Measurements from ENCODE around the gene HARS2. TPM values are rescaled to one million over a fixed set of nuclear protein-coding genes. Genes with fewer than 3 reads are reported as not detected.

HARS2 gene, protein sequence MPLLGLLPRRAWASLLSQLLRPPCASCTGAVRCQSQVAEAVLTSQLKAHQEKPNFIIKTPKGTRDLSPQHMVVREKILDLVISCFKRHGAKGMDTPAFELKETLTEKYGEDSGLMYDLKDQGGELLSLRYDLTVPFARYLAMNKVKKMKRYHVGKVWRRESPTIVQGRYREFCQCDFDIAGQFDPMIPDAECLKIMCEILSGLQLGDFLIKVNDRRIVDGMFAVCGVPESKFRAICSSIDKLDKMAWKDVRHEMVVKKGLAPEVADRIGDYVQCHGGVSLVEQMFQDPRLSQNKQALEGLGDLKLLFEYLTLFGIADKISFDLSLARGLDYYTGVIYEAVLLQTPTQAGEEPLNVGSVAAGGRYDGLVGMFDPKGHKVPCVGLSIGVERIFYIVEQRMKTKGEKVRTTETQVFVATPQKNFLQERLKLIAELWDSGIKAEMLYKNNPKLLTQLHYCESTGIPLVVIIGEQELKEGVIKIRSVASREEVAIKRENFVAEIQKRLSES
- 31.8 and 40.9 TPM in 2 replicates for total RNA-seq

GRCh38 chr5:140690941-140691924 lies at the start of gene HARS2, which contains the start of gene HARS1:
TSS of gene HARS2 (plus strand) at chr5:140691455. CDS start at chr5:140691649, 194 bp downstream.
TSS of gene HARS1 (minus strand) at chr5:140691370. CDS start at chr5:140691304, 66 bp downstream.

GRCh38 chr5:140664359-140665119 lies 26.7 kb upstream of the HARS2 start, which contains the start of gene WDR55:
TSS of gene WDR55 (plus strand) at chr5:140664904. CDS start at chr5:140664913, 9 bp downstream.

DNA sequence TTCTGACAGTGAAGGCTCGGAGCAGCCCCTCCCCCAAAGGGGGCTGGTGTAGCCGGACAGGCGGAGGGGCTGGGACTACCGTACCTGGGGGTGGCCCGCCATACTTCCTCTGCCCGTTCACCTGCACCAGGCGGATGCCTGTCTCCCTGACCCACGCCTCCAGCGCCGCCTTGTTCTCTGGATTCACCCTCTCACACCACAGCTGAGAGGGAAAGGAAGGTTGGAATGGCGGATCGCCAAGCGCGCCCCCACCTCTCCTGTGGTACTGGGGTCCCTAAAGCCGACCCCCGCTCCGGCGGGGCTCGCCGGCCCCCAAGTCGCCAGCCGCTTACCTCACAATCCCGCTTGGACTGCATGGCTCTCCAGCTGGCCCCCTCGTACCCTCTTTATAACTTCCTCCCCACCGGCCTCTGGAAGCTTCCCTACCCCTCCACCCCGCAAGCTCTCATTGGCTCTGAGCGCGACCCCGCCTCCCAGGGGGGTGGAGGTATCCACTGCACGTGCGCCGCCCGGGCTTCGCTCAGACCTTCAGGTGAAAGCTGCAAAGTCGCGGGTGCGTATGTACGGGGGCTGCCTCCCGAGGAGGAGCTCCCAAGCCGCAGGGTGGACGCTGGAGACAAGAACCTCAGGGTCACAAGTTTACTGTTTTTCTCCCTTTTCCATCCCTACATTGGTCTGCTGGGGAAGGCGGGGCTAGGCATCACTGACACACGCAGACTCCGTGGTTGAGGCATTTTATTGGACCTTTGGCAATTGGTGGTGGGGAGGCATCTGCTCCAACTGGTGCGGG lies 17.9 kb upstream of the HARS2 start, which contains the start of gene DND1:
Gene DND1, minus strand, starts transcription at position 390 of the 790 bp plus-strand sequence. Its CDS starts 34 bp downstream, at position 356.

GRCh38 chr5:140700177-140701144 lies 9.2 kb downstream of the HARS2 start, which contains the start of gene ZMAT2:
TSS of gene ZMAT2 (plus strand) at chr5:140700447. CDS start at chr5:140700461, 14 bp downstream.

Other genes with a start within 250 kb of the HARS2 start
- gene EIF4EBP3, start 143.8 kb upstream of the HARS2 start, total RNA-seq: 0.32 TPM in 1 of 2 replicates, not detected in the other
- gene SRA1, start 134.0 kb upstream of the HARS2 start, total RNA-seq: 25.2 and 31.5 TPM in 2 replicates
- 3.9 and 13.4 TPM in 2 replicates for gene APBB3, start 126.9 kb upstream of the HARS2 start, total RNA-seq
- 10.7 and 39.7 TPM in 2 replicates for gene SLC35A4, start 126.6 kb upstream of the HARS2 start, total RNA-seq
- gene CD14, start 58.3 kb upstream of the HARS2 start, total RNA-seq: 1.2 and 1.6 TPM in 2 replicates
- gene TMCO6, start 52.0 kb upstream of the HARS2 start, total RNA-seq: 13.4 and 18.2 TPM in 2 replicates
- gene NDUFA2, start 43.8 kb upstream of the HARS2 start, total RNA-seq: 44.2 and 53.6 TPM in 2 replicates
- gene IK, start 43.6 kb upstream of the HARS2 start, total RNA-seq: 98.4 and 109 TPM in 2 replicates
- gene WDR55, start 26.6 kb upstream of the HARS2 start, total RNA-seq: 29.9 and 31.8 TPM in 2 replicates
- gene DND1, start 17.9 kb upstream of the HARS2 start, total RNA-seq: 0.15 TPM in 1 of 2 replicates, not detected in the other
- 81.9 and 89.5 TPM in 2 replicates for gene HARS1, start 85 bp upstream of the HARS2 start, total RNA-seq
- 49.7 and 59.4 TPM in 2 replicates for gene ZMAT2, start 9.0 kb downstream of the HARS2 start, total RNA-seq
- gene PCDHA1, start 94.7 kb downstream of the HARS2 start, total RNA-seq: 0.32 TPM in 1 of 2 replicates, not detected in the other
- gene PCDHA2, start 103.4 kb downstream of the HARS2 start, total RNA-seq: 0.15 TPM in 1 of 2 replicates, not detected in the other
- gene PCDHA3, start 109.6 kb downstream of the HARS2 start, total RNA-seq: under 0.01 and 0.32 TPM in 2 replicates
- gene PCDHA4, start 115.6 kb downstream of the HARS2 start, total RNA-seq: 0.32 and 0.61 TPM in 2 replicates
- gene PCDHA5, start 130.2 kb downstream of the HARS2 start, total RNA-seq: not detected in 2 replicates
- under 0.01 and 0.15 TPM in 2 replicates for gene PCDHA6, start 136.5 kb downstream of the HARS2 start, total RNA-seq
- gene PCDHA7, start 142.8 kb downstream of the HARS2 start, total RNA-seq: 0.15 and 0.32 TPM in 2 replicates
- gene PCDHA8, start 149.7 kb downstream of the HARS2 start, total RNA-seq: 0.15 TPM in 1 of 2 replicates, not detected in the other
- under 0.01 and 0.15 TPM in 2 replicates for gene PCDHA9, start 156.9 kb downstream of the HARS2 start, total RNA-seq
- under 0.01 and 0.15 TPM in 2 replicates for gene PCDHA10, start 164.4 kb downstream of the HARS2 start, total RNA-seq
- gene PCDHA11, start 177.5 kb downstream of the HARS2 start, total RNA-seq: under 0.01 TPM in 1 of 2 replicates, not detected in the other
- not detected in 2 replicates for gene PCDHA12, start 183.9 kb downstream of the HARS2 start, total RNA-seq
- gene PCDHA13, start 190.7 kb downstream of the HARS2 start, total RNA-seq: 0.15 TPM in 1 of 2 replicates, not detected in the other
- gene PCDHAC1, start 234.8 kb downstream of the HARS2 start, total RNA-seq: under 0.01 TPM in 1 of 2 replicates, not detected in the other

Data from epithelial cell of umbilical artery (primary cell).